Caco-2 (cell line): ENCODE measurements around the gene PRKAG1. TPM values are rescaled to one million over a fixed set of nuclear protein-coding genes. Genes with fewer than 3 reads are reported as not detected.
A peak's percentile ranks its signal among the peaks of the same experiment; 100 is the strongest.

ENCODE experiments used
- BruUV-seq: library from RNA; stranded (reverse); fragments of 400-500 nt; replicated peaks from 2 replicates; lab custom pipeline; 2021; lab: Mats Ljungman, UMichigan
- CTCF ChIA-PET: fragments of 300-600 bp; sonication (Branson Sonifier 250); formaldehyde crosslinking; loops from one replicate; lab custom pipeline; 2022; ENCODE audit warnings: antibody characterized with exemption; lab: Charles Lee
- POLR2A ChIA-PET: fragments of 300-600 bp; sonication (Branson Sonifier 250); formaldehyde crosslinking; loops from one replicate; lab custom pipeline; 2022; ENCODE audit warnings: antibody characterized with exemption; lab: Charles Lee
- DNase-seq, 2 experiments: peaks; one replicate each; pipeline versions ENCODE4 v3.0.0 to v3.0.0-alpha.2; 2020 to 2022
- H3K27me3 ChIP-seq: replicated peaks from 2 replicates; pipeline ENCODE4 v1.6.0; 2011; ENCODE audit warnings: low read length; ENCODE audit not compliant: control insufficient read depth, insufficient read depth
- H3K36me3 ChIP-seq: 2 replicates; pipeline ENCODE4 v1.5.1; 2011; ENCODE audit warnings: low read length; ENCODE audit not compliant: control insufficient read depth, insufficient read depth
- H3K4me1 ChIP-seq: fragments of 250-450 bp; sonication (Bioruptor Pico); 2 replicates; pipeline ENCODE4 v1.5.1; 2020; ENCODE audit warnings: mild to moderate bottlenecking
- H3K4me3 ChIP-seq: 2 replicates; pipeline ENCODE4 v1.5.1; 2011; ENCODE audit warnings: low read depth, mild to moderate bottlenecking, control low read depth, low read length
- H3K9me3 ChIP-seq: fragments of 250-450 bp; sonication (Bioruptor Pico); 2 replicates; pipeline ENCODE4 v1.5.1; 2020; ENCODE audit warnings: mild to moderate bottlenecking, moderate library complexity
- H3K27ac Mint-ChIP-seq: one replicate; pipeline ENCODE4 v1.8.0; 2022; ENCODE audit warnings: mixed read lengths; ENCODE audit not compliant: unreplicated experiment
- H3K27me3 Mint-ChIP-seq: one replicate; pipeline ENCODE4 v1.8.0; 2022; ENCODE audit warnings: mixed read lengths; ENCODE audit not compliant: insufficient read depth, unreplicated experiment
- H3K36me3 Mint-ChIP-seq: one replicate; pipeline ENCODE4 v1.8.0; 2022; ENCODE audit warnings: mild to moderate bottlenecking, mixed read lengths; ENCODE audit not compliant: insufficient read depth, unreplicated experiment
- H3K4me1 Mint-ChIP-seq: one replicate; pipeline ENCODE4 v1.8.0; 2022; ENCODE audit warnings: low read depth, mixed read lengths; ENCODE audit not compliant: unreplicated experiment
- H3K4me3 Mint-ChIP-seq: one replicate; pipeline ENCODE4 v1.8.0; 2022; ENCODE audit warnings: mild to moderate bottlenecking, moderate library complexity, mixed read lengths; ENCODE audit not compliant: unreplicated experiment
- H3K9me3 Mint-ChIP-seq: one replicate; pipeline ENCODE4 v1.8.0; 2022; ENCODE audit warnings: mixed read lengths; ENCODE audit not compliant: unreplicated experiment
- CTCF ChIP-seq, 2 experiments: fragments of 200-600 bp in 1 of 2; IDR thresholded peaks; 1 replicate in 1 of 2; 2 replicates in 1 of 2; pipeline versions ENCODE4 v1.5.1 to v1.8.0; 2011 to 2022; ENCODE audit warnings: antibody characterized with exemption in 1 of 2, control low read depth in 1 of 2, inconsistent platforms in 1 of 2, low read depth in 1 of 2, low read length in 1 of 2, mild to moderate bottlenecking in 1 of 2, moderate library complexity in 1 of 2; ENCODE audit not compliant: insufficient read depth in 1 of 2, severe bottlenecking in 1 of 2, unreplicated experiment in 1 of 2
- intact Hi-C: fragments of 100-400 bp; cut with micrococcal nuclease; formaldehyde crosslinking; loops from one replicate; pipeline ENCODE4 v1.10.0; 2022; ENCODE audit not compliant: unreplicated experiment
- total RNA-seq: library from RNA; stranded (reverse); gene quantifications from 2 replicates; pipeline ENCODE4 v1.2.3, GENCODE V29; 2022

Gene PRKAG1
- total RNA-seq, 1 experiment from 2014 or later = 60.3 TPM

GRCh38 chr12:48982397-48983080 is 36.0 kb downstream of the PRKAG1 start:
- Histone ChIP-seq H3K27me3 (peaks cover 14% of the 10 kb centered on the region), H3K9me3 (no peaks in the 10 kb centered on the region), H3K4me3 (no peak overlapping the region), H3K4me1 (peaks cover 17% of the 10 kb centered on the region), H3K36me3 (no peaks in the 10 kb centered on the region)
- Mint-ChIP-seq H3K4me3 (peak overlapping the region; percentile 80), H3K9me3 (no peaks in the 10 kb centered on the region), H3K36me3 (peaks cover 22% of the 10 kb centered on the region), H3K27ac (no peak overlapping the region), H3K4me1 (peaks cover 11% of the 10 kb centered on the region), H3K27me3 (peaks cover 29% of the 10 kb centered on the region)
- DNase-seq = no peak
- ChIA-PET CTCF (interaction anchor here (0.7 to 7.8 kb wide), 4 partner anchors 12 to 130 kb away, joined by 3 to 90 read pairs (median 8); partner anchors contain the start of gene DDN), POLR2A (no interaction called here)
- no TSS peak for BruUV-seq
- no peak for TF ChIP-seq CTCF (IDR thresholded peaks at IDR 0.05; ENCODE audit: insufficient read depth in 1 of 2, low read depth in 1 of 2, low read length in 1 of 2, severe bottlenecking in 1 of 2, unreplicated experiment in 1 of 2)
- intact Hi-C loops = no loop called here

- H3K27ac Mint-ChIP-seq = peak overlapping the region; percentile 14
- peaks cover 32% of the 10 kb centered on the region for H3K27me3 Mint-ChIP-seq
- peaks cover 23% of the 10 kb centered on the region for H3K4me1 ChIP-seq
- intact Hi-C loops = loop anchor here (1.0 kb wide), 1 partner anchor 33 kb away; no protein-coding TSS in a partner anchor
- peak overlapping the region; percentile 48 for H3K4me3 ChIP-seq
- peak overlapping the region; percentile 80 for H3K4me3 Mint-ChIP-seq
- no peak for TF ChIP-seq CTCF (IDR thresholded peaks at IDR 0.05; ENCODE audit: insufficient read depth in 1 of 2, low read depth in 1 of 2, low read length in 1 of 2, severe bottlenecking in 1 of 2, unreplicated experiment in 1 of 2)
- POLR2A ChIA-PET = no interaction called here
- no peaks in the 10 kb centered on the region for H3K9me3 ChIP-seq
- H3K9me3 Mint-ChIP-seq = no peaks in the 10 kb centered on the region
- H3K4me1 Mint-ChIP-seq = peaks cover 17% of the 10 kb centered on the region
- CTCF ChIA-PET = interaction anchor here (0.7 to 7.8 kb wide), 8 partner anchors 10 to 229 kb away, joined by 3 to 90 read pairs (median 9); partner anchors contain the start of gene DDN
- BruUV-seq = no TSS peak
- peaks cover 14% of the 10 kb centered on the region for H3K27me3 ChIP-seq
- H3K36me3 Mint-ChIP-seq = peaks cover 23% of the 10 kb centered on the region
- H3K36me3 ChIP-seq = no peaks in the 10 kb centered on the region
- DNase-seq = no peak
Measured at GRCh38 chr12:48981757-48982157, 36.8 kb downstream of the PRKAG1 start.

- Histone ChIP-seq H3K4me3 (peak overlapping the region; percentile 48), H3K27me3 (peaks cover 14% of the 10 kb centered on the region), H3K4me1 (peaks cover 23% of the 10 kb centered on the region), H3K36me3 (no peaks in the 10 kb centered on the region), H3K9me3 (no peaks in the 10 kb centered on the region)
- intact Hi-C loops = loop anchor here (1.0 kb wide), 3 partner anchors 10 to 33 kb away; partner anchors contain the start of gene WNT10B
- H3K4me1 Mint-ChIP-seq = peaks cover 17% of the 10 kb centered on the region
- H3K27ac Mint-ChIP-seq = peak overlapping the region; percentile 14
- CTCF ChIA-PET = interaction anchor here (0.7 to 7.8 kb wide), 20 partner anchors 7 to 229 kb away, joined by 3 to 90 read pairs (median 4); partner anchors contain the start of genes ARF3, DDN, FKBP11 and RHEBL1
- H3K27me3 Mint-ChIP-seq = peaks cover 32% of the 10 kb centered on the region
- TF ChIP-seq CTCF (IDR thresholded peaks at IDR 0.05; ENCODE audit: insufficient read depth in 1 of 2, low read depth in 1 of 2, low read length in 1 of 2, severe bottlenecking in 1 of 2, unreplicated experiment in 1 of 2) = peak; percentile 47 to 76
- H3K4me3 Mint-ChIP-seq = peak overlapping the region; percentile 80
- H3K9me3 Mint-ChIP-seq = no peaks in the 10 kb centered on the region
- BruUV-seq = no TSS peak
- peak; percentile 70 to 84 for DNase-seq
- POLR2A ChIA-PET = no interaction called here
- peaks cover 23% of the 10 kb centered on the region for H3K36me3 Mint-ChIP-seq
Measured at GRCh38 chr12:48980953-48981756, 37.4 kb downstream of the PRKAG1 start.
